ENCODE measurements around the gene PPEF2.

Gene PPEF2

DNA sequence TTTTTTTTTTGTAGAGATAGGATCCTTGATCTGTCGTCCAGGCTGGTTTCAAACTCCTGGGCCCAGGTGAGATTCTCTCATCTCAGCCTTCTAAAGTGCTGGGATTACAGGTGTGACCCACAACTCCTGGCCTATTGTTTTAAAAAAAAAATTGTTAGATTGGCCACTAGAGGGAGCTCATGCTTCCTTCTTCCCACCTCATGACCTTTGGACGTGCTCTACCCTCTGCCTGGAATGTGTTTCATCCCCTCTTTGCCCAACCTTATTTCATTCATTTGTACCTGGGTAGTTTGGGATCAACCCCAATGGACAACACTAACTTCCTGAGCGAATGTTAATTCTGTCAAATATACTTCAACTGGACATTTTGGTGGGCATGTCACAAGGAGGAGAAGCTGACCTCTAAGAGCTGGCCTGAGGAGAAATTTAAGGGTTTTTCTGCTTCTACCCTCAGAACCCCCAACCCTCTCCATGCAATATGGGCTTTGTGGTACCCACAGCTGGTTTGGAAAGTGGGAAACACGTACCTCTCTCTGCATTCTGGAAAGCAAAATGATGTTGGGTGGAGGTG is 6.4 kb downstream of the PPEF2 start:
- peak; percentile 4 for DNase-seq

- no peak for DNase-seq
These were observed 9.7 kb downstream of the PPEF2 start for GRCh38 chr4:75892508-75892907.

DNA sequence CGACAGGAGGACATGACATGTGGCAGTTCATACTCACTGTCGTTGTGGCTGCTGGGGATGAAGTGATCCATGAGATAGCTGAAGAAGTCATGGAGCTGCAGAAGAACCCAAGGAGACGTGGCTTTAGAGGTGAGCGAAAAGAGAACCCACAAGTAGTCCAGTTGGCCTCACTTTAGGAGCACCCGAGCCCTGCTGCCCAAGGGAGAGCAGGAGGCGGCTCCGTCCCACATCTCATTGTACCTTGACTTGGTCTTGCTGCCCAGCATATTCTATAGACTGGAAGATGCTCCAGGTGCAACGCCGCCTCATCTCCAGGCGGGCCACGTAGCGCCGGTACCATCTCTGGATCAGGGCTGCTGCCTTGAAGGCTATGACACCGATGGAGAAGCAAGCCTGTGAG is 10.6 kb downstream of the PPEF2 start:
- DNase-seq = no peak

- DNase-seq = no peak
These were observed 12.6 kb downstream of the PPEF2 start for GRCh38 chr4:75889537-75890199.

- no peak for DNase-seq
These were observed 16.1 kb downstream of the PPEF2 start for GRCh38 chr4:75886104-75886503.

DNA sequence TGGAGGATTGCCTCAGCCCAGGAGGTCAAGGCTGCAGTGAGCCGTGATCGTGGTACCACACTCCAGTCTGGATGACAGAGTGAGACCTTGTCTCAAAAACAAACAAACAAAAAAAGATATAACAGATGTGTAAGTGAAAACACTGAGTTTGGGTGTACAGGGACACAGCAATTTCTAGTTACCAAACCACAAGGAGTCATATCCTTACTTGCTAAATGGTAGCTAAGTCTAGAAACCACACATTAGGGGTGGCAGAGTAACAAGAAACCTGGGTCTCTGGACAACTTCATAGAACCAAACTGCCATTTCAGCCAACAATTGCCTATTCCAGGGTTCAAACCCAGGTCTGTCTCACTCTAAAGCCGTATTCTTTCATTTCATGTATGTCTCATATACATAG is 20.8 kb downstream of the PPEF2 start:
- no peak for DNase-seq

- DNase-seq = no peak
These were observed 22.0 kb downstream of the PPEF2 start for GRCh38 chr4:75880278-75880677.

DNA sequence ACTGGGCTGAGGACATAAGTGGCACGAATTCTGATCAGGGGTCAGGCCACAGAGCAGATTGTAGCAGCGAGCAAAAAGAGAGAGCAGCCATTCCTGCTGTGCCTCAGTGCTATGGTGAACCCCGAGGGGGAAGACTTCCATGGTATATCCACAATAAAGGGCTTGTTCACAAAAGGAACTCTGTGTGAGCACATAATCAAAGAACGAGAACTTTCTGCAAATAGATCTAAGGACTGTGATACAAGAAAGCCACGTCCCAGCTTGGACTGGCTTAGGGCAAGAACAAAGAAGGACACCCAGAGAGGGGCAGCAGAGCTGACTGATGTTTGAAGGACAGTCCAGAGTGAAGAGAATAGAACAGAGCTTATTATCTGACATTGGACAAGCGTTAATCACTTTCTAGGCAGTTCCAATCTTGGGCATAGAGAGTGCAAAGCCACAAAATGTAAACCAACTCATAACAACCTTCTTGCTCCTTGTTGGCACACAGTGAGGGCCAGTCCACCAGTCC is 24.0 kb downstream of the PPEF2 start:
- no peak for DNase-seq

GRCh38 chr4:75876218-75876617 is 26.0 kb downstream of the PPEF2 start:
- DNase-seq = no peak

DNA sequence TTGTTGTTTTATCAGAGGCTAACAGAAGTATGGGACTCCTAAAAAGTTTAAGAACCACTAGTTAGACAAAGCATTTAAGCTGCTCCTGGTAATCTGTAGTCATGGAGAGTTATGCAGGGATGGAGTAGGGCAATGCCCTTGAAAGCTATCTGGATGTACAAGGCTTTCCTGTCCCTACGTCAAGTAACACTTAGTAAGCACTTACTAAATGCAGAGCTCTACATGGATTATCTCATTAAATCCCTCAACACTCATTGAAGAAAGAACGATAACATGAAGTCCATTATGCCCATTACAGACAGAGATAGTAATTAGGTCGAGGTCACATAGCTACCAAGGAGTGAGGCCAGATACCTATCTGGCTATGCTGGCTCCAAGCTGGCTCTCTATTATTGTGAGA is 33.2 kb downstream of the PPEF2 start:
- DNase-seq = no peak

- DNase-seq = no peak
These were observed 35.1 kb downstream of the PPEF2 start for GRCh38 chr4:75867130-75867529.

DNA sequence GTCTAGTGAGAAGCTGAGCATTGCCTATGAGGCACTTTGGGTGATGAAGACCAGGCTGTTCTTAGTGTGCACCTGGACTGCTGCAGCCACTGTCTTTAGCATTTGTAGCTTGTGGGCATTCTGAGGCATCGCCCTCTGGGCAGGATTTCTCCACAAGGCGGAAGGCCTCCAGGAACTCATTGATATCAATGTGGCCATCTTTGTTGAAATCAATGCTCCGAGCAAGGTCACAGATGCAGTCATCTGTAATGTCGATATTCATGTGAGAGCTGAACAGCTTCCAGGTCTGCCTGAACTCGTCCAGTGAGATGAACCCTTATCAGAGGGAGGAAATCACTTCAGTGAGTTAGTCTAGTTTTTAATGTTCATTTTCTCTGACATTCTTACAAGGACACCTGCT is 41.6 kb downstream of the PPEF2 start:
- DNase-seq = no peak

DNA sequence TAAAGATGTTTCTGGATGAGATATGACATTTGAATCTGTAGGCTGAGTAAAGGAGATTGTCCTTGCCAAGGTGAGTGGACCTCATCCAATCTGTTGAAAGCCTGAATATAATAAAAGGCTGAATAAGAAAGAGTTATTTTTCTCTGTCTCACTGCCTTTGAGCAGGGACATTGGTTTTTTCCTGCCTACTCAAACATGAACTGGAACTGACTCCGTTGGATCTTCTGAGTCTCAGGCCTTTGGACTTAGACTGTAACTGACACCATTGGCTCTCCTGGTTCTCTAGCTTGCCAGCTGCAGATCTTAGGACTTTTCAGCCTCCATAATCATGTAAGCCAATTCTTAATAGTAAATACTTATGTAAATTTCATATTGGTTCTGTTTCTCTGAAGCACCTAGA is 43.5 kb downstream of the PPEF2 start:
- DNase-seq = no peak

DNA sequence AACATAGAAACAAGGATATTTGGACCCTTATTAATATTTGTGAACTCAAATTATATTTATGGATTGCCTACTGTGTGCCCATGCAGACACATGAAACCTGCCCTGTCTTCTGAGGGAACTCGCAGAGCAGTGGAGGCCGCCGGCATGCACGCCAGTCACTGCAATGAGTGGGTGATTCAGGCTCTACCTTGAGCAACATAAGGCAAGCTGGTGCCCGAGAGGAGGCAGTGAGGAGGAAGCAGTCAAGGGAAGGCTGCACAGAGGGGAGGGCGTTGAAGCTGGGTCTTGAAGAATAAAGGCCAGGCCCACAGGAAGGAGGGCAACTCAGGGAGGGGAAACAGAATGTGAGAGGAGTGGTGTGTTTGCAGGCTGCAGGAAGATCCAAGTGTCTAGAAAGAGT is 52.8 kb downstream of the PPEF2 start:
- DNase-seq = peak; percentile 72

GRCh38 chr4:75848891-75849290 is 53.4 kb downstream of the PPEF2 start:
- DNase-seq = no peak

GRCh38 chr4:75848171-75848760 is 54.0 kb downstream of the PPEF2 start:
- peak; percentile 87 for DNase-seq

DNA sequence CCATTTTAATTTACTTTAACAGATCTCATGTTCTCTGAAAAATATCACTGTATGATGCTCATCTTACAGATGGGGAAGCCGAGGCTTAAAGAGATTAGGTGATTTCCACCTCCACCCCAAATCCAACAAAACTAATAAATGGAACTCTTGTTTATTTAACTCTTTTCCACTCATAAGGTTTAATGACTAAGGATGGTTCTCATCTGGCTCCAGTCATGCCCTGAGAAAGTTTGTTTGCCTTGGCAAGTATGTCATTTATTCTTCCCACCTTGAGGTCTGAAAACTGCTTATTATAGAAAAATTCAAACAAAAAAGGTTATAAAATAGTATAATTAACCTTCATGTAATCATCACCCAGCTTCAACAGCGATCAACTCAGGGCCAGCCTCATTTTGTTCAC is 56.3 kb downstream of the PPEF2 start:
- no peak for DNase-seq

- no peak for DNase-seq
These were observed 58.0 kb downstream of the PPEF2 start for GRCh38 chr4:75844151-75844662.

DNA sequence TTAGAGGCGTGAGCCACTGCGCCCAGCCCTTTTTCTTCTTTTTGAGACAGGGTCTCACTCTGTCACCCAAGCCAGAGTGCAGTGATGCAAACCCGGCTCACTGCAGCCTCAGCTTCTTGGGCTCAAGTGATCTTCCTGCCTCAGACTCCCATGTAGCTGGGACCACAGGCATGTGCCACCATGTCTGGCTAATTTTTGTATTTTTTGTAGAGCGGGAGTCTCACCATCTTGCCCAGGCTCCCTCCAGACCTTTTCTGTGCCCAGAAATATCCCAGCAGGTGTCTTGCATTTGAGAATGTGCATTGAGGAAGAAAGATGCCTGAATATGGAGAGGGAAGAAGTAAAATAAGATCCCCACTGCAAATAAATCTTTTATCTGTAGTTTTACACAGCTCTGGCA is 58.7 kb downstream of the PPEF2 start:
- DNase-seq = no peak

DNA sequence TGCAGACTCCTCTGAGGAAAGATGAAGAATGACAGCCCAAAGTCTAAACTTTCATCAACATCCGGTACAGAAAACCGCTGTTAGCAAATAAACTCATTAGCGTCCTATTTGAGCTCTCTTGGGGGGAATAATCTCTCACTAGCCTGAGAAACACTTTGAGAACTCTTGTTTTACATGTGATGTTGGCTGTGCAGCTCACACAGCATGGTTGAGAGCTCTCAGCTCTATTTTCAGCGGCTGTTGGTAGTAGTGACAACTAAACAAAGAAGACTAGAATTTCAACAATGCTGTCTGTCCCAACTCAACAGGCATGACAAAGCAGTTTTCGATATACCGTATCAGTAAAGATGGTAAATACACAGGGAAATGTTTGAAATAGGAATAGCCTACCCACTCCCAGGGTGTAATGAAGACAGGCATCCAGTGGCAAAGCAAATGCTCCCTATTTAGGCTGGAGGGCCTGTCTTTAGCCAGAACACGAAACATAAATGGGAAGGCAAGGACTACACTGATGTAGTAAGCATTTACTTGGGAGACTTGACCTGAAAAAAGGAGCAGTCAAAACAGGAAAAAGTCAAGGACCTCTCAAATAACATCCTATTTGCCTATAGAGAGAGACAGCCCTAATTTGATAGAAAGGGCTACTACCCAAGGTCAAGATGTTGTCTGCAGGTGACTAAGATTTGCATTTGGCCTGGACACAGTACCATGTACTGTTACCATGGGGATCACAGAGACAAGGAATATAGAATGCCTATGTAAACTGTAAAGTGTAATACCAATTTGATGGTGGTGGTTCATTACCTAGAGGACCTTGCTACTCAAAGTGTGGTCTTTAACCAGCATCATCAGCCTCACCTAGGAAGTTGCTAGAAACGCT is 60.4 kb downstream of the PPEF2 start:
- no peak for DNase-seq

DNA sequence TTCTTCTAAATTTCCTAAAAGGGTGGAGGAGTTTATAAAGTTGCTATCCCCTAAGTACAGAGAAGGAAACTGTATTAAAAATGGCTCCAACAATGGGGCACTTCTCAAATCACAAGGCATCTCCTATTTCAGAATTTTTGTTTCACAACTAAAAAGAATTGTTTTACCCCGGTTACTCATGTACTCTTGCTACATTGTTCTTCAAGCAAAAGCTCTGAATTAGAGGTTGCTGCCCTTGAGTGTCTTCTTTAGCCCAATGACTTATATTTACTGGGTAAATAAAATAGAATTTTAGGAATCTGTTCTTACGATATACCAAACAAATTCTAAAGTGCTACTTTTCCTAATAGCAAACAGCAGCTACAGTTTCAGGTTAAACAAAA is 67.5 kb downstream of the PPEF2 start:
- no peak for DNase-seq

DNA sequence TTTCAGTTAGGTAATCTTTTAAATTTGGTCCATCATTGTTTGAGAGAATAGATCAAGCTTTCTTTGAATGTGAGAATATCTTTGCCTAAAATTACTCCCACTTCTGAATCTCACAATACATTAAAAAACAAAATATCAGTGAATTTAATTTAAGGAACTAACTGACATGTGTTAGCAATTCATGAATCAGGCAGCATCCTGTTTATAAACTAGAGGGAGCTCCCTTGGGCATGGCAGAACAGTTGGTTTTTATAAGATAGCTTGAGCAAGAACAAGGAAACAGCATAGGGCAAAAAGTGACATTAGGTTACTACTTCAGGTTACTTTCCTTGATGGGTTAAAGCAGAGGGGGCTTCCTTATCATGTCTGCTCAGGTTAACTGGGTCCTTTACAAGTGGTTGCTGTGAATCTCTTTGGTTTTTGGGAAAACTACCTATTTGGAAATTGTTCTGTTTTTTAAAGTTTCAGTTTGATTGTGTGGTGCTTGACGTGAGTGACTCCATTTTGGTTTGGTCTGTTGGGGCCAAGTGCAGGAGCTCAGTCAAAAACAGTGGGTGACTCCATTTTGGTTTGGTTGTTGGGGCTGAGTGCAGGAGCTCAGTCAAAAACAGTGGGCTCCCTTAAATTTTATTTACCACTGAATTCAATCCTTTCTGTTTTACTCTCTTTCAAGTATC is 68.0 kb downstream of the PPEF2 start:
- DNase-seq = peak; percentile 22

Measured in MV-4-11 (cell line).